HepG2 (cell line): Measurements from ENCODE around the gene FIGNL1. TPM values are rescaled to one million over a fixed set of nuclear protein-coding genes. Genes with fewer than 3 reads are reported as not detected.

ENCODE experiments used
- AHDC1 ChIP-seq: sonication (generic); formaldehyde crosslinking; IDR thresholded peaks from 2 replicates; pipeline ENCODE4 v1.5.1; 2020; ENCODE audit warnings: mild to moderate bottlenecking, missing genetic modification reagents, borderline replicate concordance
- ARID4A ChIP-seq: sonication (generic); formaldehyde crosslinking; IDR thresholded peaks from 2 replicates; pipeline ENCODE4 v1.5.0; 2020; ENCODE audit warnings: mild to moderate bottlenecking, missing genetic modification reagents, borderline replicate concordance
- CREBL2 ChIP-seq: sonication (generic); formaldehyde crosslinking; IDR thresholded peaks from 2 replicates; pipeline ENCODE4 v1.8.1; 2023; ENCODE audit warnings: missing genetic modification reagents, mild to moderate bottlenecking, borderline replicate concordance
- FOXC1 ChIP-seq: sonication (generic); formaldehyde crosslinking; IDR thresholded peaks from 2 replicates; pipeline ENCODE4 v1.8.0; 2022; ENCODE audit warnings: mild to moderate bottlenecking, missing genetic modification reagents, borderline replicate concordance
- GATAD1 ChIP-seq: IDR thresholded peaks from 2 replicates; pipeline ENCODE4 v1.6.1; 2016; ENCODE audit warnings: missing genetic modification reagents, missing compliant biosample characterization
- HMGXB4 ChIP-seq, 2 experiments: sonication (generic) in 1 of 2; formaldehyde crosslinking in 1 of 2; IDR thresholded peaks; 2 replicates each; pipeline versions ENCODE4 v1.4.0 to v1.6.1; 2018 to 2020; ENCODE audit warnings: missing genetic modification reagents in 2 of 2, borderline replicate concordance in 1 of 2, low read depth in 1 of 2, mild to moderate bottlenecking in 1 of 2, missing biosample characterization in 1 of 2
- MAFG ChIP-seq: sonication (generic); formaldehyde crosslinking; IDR thresholded peaks from 2 replicates; pipeline ENCODE4 v1.5.1; 2020; ENCODE audit warnings: mild to moderate bottlenecking, missing genetic modification reagents
- POGK ChIP-seq: sonication (generic); formaldehyde crosslinking; conservative IDR thresholded peaks from 2 replicates; pipeline ENCODE4 v1.8.0; 2022; ENCODE audit warnings: mild to moderate bottlenecking, moderate library complexity, missing genetic modification reagents
- SAP130 ChIP-seq: IDR thresholded peaks from 2 replicates; pipeline ENCODE4 v1.6.1; 2016; ENCODE audit warnings: low read depth
- ZBTB42 ChIP-seq: sonication (generic); formaldehyde crosslinking; IDR thresholded peaks from 2 replicates; pipeline ENCODE4 v1.5.0; 2020; ENCODE audit warnings: mild to moderate bottlenecking, missing genetic modification reagents
- ZNF432 ChIP-seq: sonication (generic); formaldehyde crosslinking; IDR thresholded peaks from 2 replicates; pipeline ENCODE4 v1.5.0; 2020; ENCODE audit warnings: missing genetic modification reagents, mild to moderate bottlenecking, borderline replicate concordance
- ZNF883 ChIP-seq: sonication (generic); formaldehyde crosslinking; IDR thresholded peaks from 2 replicates; pipeline ENCODE4 v1.5.1; 2020; ENCODE audit warnings: mild to moderate bottlenecking, missing genetic modification reagents; ENCODE audit errors: not compliant biosample characterization
- ZSCAN22 ChIP-seq: sonication (generic); formaldehyde crosslinking; IDR thresholded peaks from 2 replicates; pipeline ENCODE4 v1.4.0; 2020; ENCODE audit warnings: mild to moderate bottlenecking, missing genetic modification reagents
- ZSCAN25 ChIP-seq: sonication (generic); formaldehyde crosslinking; IDR thresholded peaks from 2 replicates; pipeline ENCODE4 v1.8.0; 2022; ENCODE audit warnings: mild to moderate bottlenecking, missing genetic modification reagents
- polyA plus RNA-seq, 8 experiments: library from polyadenylated mRNA; depleted of rRNA in 3 of 8; stranded (reverse) in 7 of 8; unstranded in 1 of 8; fragments of >200 nt; fragmentation: Illumina TruSeq in 4 of 8; extraction: Trizol in 4 of 8; gene quantifications; 2 replicates each; pipeline versions ENCODE4 v1.2.1 to v1.2.3, GENCODE V29; 2011 to 2016; ENCODE audit warnings: low read depth in 4 of 8, missing spikeins in 1 of 8, mixed read lengths in 1 of 8; ENCODE audit not compliant: insufficient read depth in 1 of 8
- total RNA-seq, 5 experiments: library from RNA; depleted of rRNA; stranded (reverse); fragments of >200 nt; fragmentation: Illumina TruSeq; extraction: Trizol; gene quantifications; 2 replicates each; pipeline ENCODE4 v1.2.3, GENCODE V29; 2016; ENCODE audit warnings: low read depth in 1 of 5

Gene FIGNL1
- total and polyA plus RNA-seq, 2 of the 13 experiments (the other 11 are each of a cell fraction or from before 2014, with no cell fraction given): 4.0 to 20.9 TPM

- TF ChIP-seq ARID4A (CRISPR knock-in tag) (peak; percentile 99), SAP130 (CRISPR knock-in tag) (peak; percentile 97), ZNF883 (CRISPR knock-in tag) (peak; percentile 98), POGK (peak; percentile 78), ZSCAN22 (CRISPR knock-in tag) (peak; percentile 92), ZNF432 (CRISPR knock-in tag) (no peak), MAFG (CRISPR knock-in tag) (no peak), GATAD1 (CRISPR knock-in tag) (peak; percentile 96), ZBTB42 (peak; percentile 91), ZSCAN25 (CRISPR knock-in tag) (peak; percentile 74; the same call in 1 of the 2 replicates), AHDC1 (CRISPR knock-in tag) (no peak), FOXC1 (CRISPR knock-in tag) (no peak; the same call in 1 of the 2 replicates), HMGXB4 (CRISPR knock-in tag; IDR thresholded peaks at IDR 0.05; ENCODE audit: borderline replicate concordance in 1 of 2, low read depth in 1 of 2) (peak; percentile 75 to 90; a peak in 3 of 4 replicates), CREBL2 (peak; percentile 79; the same call in 1 of the 2 replicates)
These were observed at the start of gene FIGNL1 (continued) for GRCh38 chr7:50449881-50450589.
